Neuronal stem cell (in vitro differentiated cells): ENCODE measurements around the gene ARHGAP44.

Experiments
- DNase-seq: peaks from one replicate; pipeline ENCODE4 v3.0.0-alpha.2; 2013; ENCODE audit warnings: low spot score
- H2AFZ ChIP-seq: one replicate; pipeline ENCODE4 v1.6.1; 2013; ENCODE audit warnings: mild to moderate bottlenecking, low read length, inconsistent platforms
- H2AK5ac ChIP-seq: 2 replicates; pipeline ENCODE4 v1.6.1; 2013; ENCODE audit warnings: low read depth, mild to moderate bottlenecking, inconsistent platforms, low read length, moderate library complexity, mixed read lengths
- H2BK120ac ChIP-seq: 2 replicates; pipeline ENCODE4 v1.6.1; 2013; ENCODE audit warnings: low read depth, mild to moderate bottlenecking, inconsistent platforms, low read length, moderate library complexity, mixed read lengths
- H2BK12ac ChIP-seq: one replicate; pipeline ENCODE4 v1.6.1; 2013; ENCODE audit warnings: low read length, inconsistent platforms
- H2BK15ac ChIP-seq: 2 replicates; pipeline ENCODE4 v1.6.1; 2013; ENCODE audit warnings: mild to moderate bottlenecking, low read length, inconsistent platforms, mixed read lengths
- H2BK5ac ChIP-seq: one replicate; pipeline ENCODE4 v1.6.1; 2013; ENCODE audit warnings: inconsistent platforms, mild to moderate bottlenecking, low read length, moderate library complexity
- H3K14ac ChIP-seq: one replicate; pipeline ENCODE4 v1.6.1; 2013; ENCODE audit warnings: low read length, inconsistent platforms
- H3K18ac ChIP-seq: 2 replicates; pipeline ENCODE4 v1.6.1; 2013; ENCODE audit warnings: low read length, inconsistent platforms
- H3K23ac ChIP-seq: 2 replicates; pipeline ENCODE4 v1.6.1; 2013; ENCODE audit warnings: low read depth, mild to moderate bottlenecking, mixed read lengths, low read length, inconsistent platforms; ENCODE audit not compliant: poor library complexity
- H3K27ac ChIP-seq: replicated peaks from 3 replicates; pipeline ENCODE4 v1.5.1; 2013; ENCODE audit warnings: low read length, inconsistent platforms
- H3K27me3 ChIP-seq, 3 experiments: 2 replicates each; pipeline ENCODE4 v1.6.1; 2013; ENCODE audit warnings: low read length in 3 of 3, mild to moderate bottlenecking in 2 of 3, inconsistent platforms in 1 of 3, low read depth in 1 of 3, mixed read lengths in 1 of 3, moderate library complexity in 1 of 3; ENCODE audit not compliant: control insufficient read depth in 3 of 3, insufficient read depth in 3 of 3
- H3K36me3 ChIP-seq, 2 donors: replicated peaks in 1 of 2; 2 replicates each; pipeline ENCODE4 v1.6.1; 2013; ENCODE audit warnings: low read length in 2 of 2; ENCODE audit not compliant: control insufficient read depth in 2 of 2, insufficient read depth in 2 of 2
- H3K4ac ChIP-seq: 2 replicates; pipeline ENCODE4 v1.6.1; 2013; ENCODE audit warnings: inconsistent platforms, mild to moderate bottlenecking, low read length, moderate library complexity
- H3K4me1 ChIP-seq, 2 donors: 1 replicate in 1 of 2; 2 replicates in 1 of 2; pipeline ENCODE4 v1.6.1; 2013; ENCODE audit warnings: low read length in 2 of 2, low read depth in 1 of 2; ENCODE audit not compliant: control insufficient read depth in 2 of 2, insufficient read depth in 1 of 2
- H3K4me2 ChIP-seq: one replicate; pipeline ENCODE4 v1.6.1; 2013; ENCODE audit warnings: mild to moderate bottlenecking, low read length, inconsistent platforms; ENCODE audit not compliant: insufficient read depth, poor library complexity, severe bottlenecking
- H3K4me3 ChIP-seq, 2 donors: 2 replicates each; pipeline ENCODE4 v1.5.1; 2013; ENCODE audit warnings: low read length in 2 of 2, mild to moderate bottlenecking in 2 of 2, inconsistent platforms in 1 of 2, moderate library complexity in 1 of 2
- H3K79me1 ChIP-seq: one replicate; pipeline ENCODE4 v1.6.1; 2013; ENCODE audit warnings: low read depth, mild to moderate bottlenecking, inconsistent platforms, low read length, moderate library complexity
- H3K9ac ChIP-seq: one replicate; pipeline ENCODE4 v1.6.1; 2013; ENCODE audit warnings: mild to moderate bottlenecking, low read depth, low read length, inconsistent platforms; ENCODE audit not compliant: poor library complexity
- H3K9me3 ChIP-seq, 2 donors: replicated peaks in 1 of 2; 2 replicates each; pipeline versions ENCODE3 to v1.6.1; 2013; ENCODE audit warnings: low read length in 2 of 2, mild to moderate bottlenecking in 2 of 2, inconsistent platforms in 1 of 2, low read depth in 1 of 2, mixed read lengths in 1 of 2, moderate library complexity in 1 of 2; ENCODE audit not compliant: control insufficient read depth in 2 of 2, insufficient read depth in 1 of 2
- H4K8ac ChIP-seq: one replicate; pipeline ENCODE4 v1.6.1; 2013; ENCODE audit warnings: low read depth, mild to moderate bottlenecking, inconsistent platforms, low read length, moderate library complexity
- H4K91ac ChIP-seq: one replicate; pipeline ENCODE4 v1.6.1; 2013; ENCODE audit warnings: low read length, low read depth, mild to moderate bottlenecking, inconsistent platforms; ENCODE audit not compliant: poor library complexity
- WGBS, 2 donors: extraction: QIAGEN DNeasy Blood & Tissue Kit; methylation state at CpG; one replicate each; pipeline ENCODE4 v1.1.7; 2013; ENCODE audit warnings: missing lambda C conversion rate in 2 of 2, mixed read lengths in 1 of 2; ENCODE audit not compliant: insufficient read length in 2 of 2, insufficient replicate concordance in 1 of 2; ENCODE audit errors: extremely low coverage in 2 of 2; 5-methylcytosine and 5-hydroxymethylcytosine counted together

Gene ARHGAP44

DNA sequence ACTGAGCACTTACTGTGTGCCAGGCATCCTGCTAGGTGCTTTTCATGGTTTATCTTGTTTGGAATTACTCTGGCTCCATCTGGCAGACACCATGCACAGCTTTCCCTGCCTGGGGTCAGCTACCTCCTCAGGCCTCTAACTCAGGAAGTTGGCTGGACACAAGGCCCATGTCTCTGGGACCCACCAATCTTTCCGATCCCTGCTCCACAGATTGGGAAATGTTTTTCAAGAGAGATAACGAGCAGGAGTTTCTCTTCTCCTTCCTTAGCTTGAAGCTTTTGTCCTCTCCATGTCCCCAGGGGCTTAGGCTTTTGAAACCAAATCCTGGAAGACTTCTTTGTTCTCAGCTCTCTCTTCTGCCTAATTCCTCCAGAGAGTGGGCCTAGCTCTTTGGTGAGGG lies 240.0 kb downstream of the ARHGAP44 start:
- Histone ChIP-seq H4K91ac (no peak overlapping the region), H2AFZ (peak overlapping the region; percentile 41), H3K14ac (no peak overlapping the region), H2BK15ac (no peak overlapping the region), H4K8ac (no peak overlapping the region), H2AK5ac (no peak overlapping the region), H3K4me1 (peaks cover 0 to 2% of the 10 kb centered on the region in 2 donors), H3K23ac (no peak overlapping the region), H3K4ac (no peak overlapping the region), H3K18ac (no peak overlapping the region), H3K9ac (no peak overlapping the region), H2BK12ac (no peak overlapping the region), H2BK5ac (no peak overlapping the region), H3K4me3 (no peak overlapping the region), H3K27me3 (no peaks in the 10 kb centered on the region), H2BK120ac (no peak overlapping the region), H3K36me3 (no peaks in the 10 kb centered on the region), H3K4me2 (no peak overlapping the region), H3K79me1 (no peaks in the 10 kb centered on the region), H3K27ac (peak overlapping the region; percentile 52), H3K9me3 (no peaks in the 10 kb centered on the region)
- DNase-seq, result no peak
- no CpG with 5 or more reads among the region's 2 CpGs for WGBS, 2 donors

DNA sequence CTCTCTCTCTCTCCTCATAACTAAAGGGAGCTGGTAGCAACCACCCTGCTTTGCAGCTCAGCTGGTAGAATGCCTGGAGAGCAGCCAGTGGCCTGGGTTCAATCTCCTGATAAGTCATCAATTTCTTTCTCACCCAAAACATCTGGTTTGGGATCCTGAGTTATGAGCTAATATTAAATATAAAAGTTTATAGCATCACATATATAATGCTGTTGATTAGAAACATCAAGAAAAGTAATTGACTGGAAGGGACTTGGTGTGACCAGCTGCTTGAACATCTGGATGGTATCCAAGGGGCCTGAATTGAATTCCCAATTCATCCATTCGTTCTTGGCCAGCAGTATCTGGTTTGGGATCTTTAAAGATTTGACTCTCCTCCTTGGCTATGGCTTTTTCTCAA lies 240.8 kb downstream of the ARHGAP44 start:
- no peak overlapping the region for H2BK120ac ChIP-seq
- H4K91ac ChIP-seq, result no peak overlapping the region
- H3K4me1 ChIP-seq, result peaks cover 0 to 2% of the 10 kb centered on the region in 2 donors
- H3K27me3 ChIP-seq, result no peaks in the 10 kb centered on the region
- DNase-seq, result no peak
- WGBS, 2 donors, result no CpG with 5 or more reads among the region's 1 CpG
- H2AK5ac ChIP-seq, result no peak overlapping the region
- no peak overlapping the region for H4K8ac ChIP-seq
- no peaks in the 10 kb centered on the region for H3K9me3 ChIP-seq
- H3K79me1 ChIP-seq, result no peaks in the 10 kb centered on the region
- H3K4me2 ChIP-seq, result no peak overlapping the region
- no peak overlapping the region for H2BK12ac ChIP-seq
- no peak overlapping the region for H3K27ac ChIP-seq
- H3K36me3 ChIP-seq, result no peaks in the 10 kb centered on the region
- no peak overlapping the region for H2BK15ac ChIP-seq
- no peak overlapping the region for H3K4me3 ChIP-seq
- H3K9ac ChIP-seq, result no peak overlapping the region
- H3K14ac ChIP-seq, result no peak overlapping the region
- no peak overlapping the region for H3K18ac ChIP-seq
- H2AFZ ChIP-seq, result peak overlapping the region; percentile 41
- no peak overlapping the region for H3K23ac ChIP-seq
- no peak overlapping the region for H3K4ac ChIP-seq
- H2BK5ac ChIP-seq, result no peak overlapping the region

DNA sequence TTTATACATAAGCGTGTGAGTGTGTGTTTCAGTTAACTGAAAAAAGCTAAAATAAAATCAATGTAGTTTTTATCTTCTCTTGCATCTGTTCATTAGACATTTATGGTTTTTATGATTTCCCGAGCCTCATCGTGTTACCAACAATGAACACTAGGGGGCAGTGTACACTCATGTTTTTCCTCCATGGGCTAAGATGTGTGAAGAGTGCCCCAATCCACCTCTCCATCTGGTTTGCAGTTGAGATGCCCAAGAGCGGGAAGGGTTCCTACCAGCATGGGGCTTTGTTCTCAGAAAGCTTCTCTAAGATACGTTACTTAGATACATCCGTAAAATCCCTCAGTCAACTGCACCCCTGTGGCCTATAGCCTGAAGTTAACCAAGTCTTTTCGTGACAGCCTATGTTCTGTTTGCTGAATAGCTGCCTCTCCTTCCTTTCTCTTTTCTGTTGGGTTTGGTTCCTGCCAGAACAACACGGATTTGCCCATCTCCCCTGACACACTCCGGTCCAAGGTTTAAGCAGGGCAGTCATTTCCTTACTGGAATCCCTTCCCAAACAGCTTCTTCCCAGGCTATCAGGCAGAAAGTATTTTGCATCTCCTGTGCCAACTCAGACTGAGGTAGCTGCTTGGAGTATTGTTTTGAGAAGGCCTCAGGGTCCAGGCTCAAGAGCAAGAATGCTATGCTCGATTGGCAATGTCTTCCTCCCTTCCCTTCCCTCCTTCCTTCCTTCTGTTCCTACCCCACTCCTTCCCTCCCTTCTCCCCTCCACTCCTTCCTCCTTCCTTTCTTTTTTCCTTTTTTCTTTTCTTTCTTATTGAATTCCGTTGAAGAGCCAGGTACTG lies 241.4 kb downstream of the ARHGAP44 start:
- DNase-seq, result peak; percentile 67
- Histone ChIP-seq H3K4ac (no peak overlapping the region), H3K9me3 (no peaks in the 10 kb centered on the region), H3K9ac (no peak overlapping the region), H2BK120ac (no peak overlapping the region), H3K36me3 (no peaks in the 10 kb centered on the region), H2AK5ac (no peak overlapping the region), H4K91ac (no peak overlapping the region), H2AFZ (peak overlapping the region; percentile 27), H3K14ac (no peak overlapping the region), H3K27me3 (no peaks in the 10 kb centered on the region), H3K23ac (no peak overlapping the region), H3K4me3 (no peak overlapping the region), H2BK12ac (no peak overlapping the region), H3K18ac (no peak overlapping the region), H3K27ac (no peak overlapping the region), H3K4me1 (peaks cover 0 to 2% of the 10 kb centered on the region in 2 donors), H2BK5ac (no peak overlapping the region), H3K79me1 (no peaks in the 10 kb centered on the region), H3K4me2 (no peak overlapping the region), H4K8ac (no peak overlapping the region), H2BK15ac (no peak overlapping the region)
- no CpG with 5 or more reads among the region's 11 CpGs for WGBS, 2 donors

DNA sequence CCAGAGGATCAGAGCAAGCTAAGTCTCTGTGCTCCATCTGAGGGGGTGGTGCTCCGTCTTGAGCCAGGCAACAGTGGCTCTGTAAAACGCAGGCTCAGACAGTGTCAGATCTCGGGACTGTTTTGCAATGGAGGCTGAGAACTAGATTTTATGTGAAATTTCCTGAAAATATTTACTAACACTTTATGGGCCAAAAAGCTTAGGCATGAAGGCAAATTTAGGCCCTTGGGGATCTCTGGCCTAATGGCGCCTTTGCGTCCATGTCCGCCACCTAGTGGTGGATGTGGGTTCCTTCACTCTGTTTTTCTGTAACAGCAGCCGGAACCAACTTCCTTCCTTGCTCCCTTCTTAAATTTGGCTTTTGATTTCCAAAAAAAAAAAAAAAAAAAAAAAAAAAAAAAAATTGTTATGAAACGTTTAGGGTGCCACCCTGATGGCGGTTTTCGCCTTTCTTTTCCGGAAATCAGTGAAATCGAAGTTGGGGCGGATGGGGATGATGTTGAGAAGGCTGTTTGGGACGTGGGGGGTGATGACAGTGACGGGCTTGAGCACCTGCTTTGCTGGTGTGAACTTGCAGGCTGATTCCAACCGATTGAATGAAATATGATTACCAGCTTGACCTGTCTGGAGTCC lies 242.5 kb downstream of the ARHGAP44 start:
- H2BK5ac ChIP-seq, result no peak overlapping the region
- no peak overlapping the region for H2AK5ac ChIP-seq
- no peak overlapping the region for H4K8ac ChIP-seq
- no CpG with 5 or more reads among the region's 16 CpGs for WGBS, 2 donors
- H2BK12ac ChIP-seq, result no peak overlapping the region
- H3K18ac ChIP-seq, result no peak overlapping the region
- peak overlapping the region; percentile 58 for H2AFZ ChIP-seq
- no peak overlapping the region for H3K4ac ChIP-seq
- no peak overlapping the region for H3K14ac ChIP-seq
- no peaks in the 10 kb centered on the region for H3K27me3 ChIP-seq
- no peak overlapping the region for H3K4me3 ChIP-seq
- H2BK120ac ChIP-seq, result no peak overlapping the region
- H3K9me3 ChIP-seq, result no peaks in the 10 kb centered on the region
- no peak overlapping the region for H3K4me2 ChIP-seq
- no peak overlapping the region for H2BK15ac ChIP-seq
- H4K91ac ChIP-seq, result no peak overlapping the region
- peaks cover 0 to 2% of the 10 kb centered on the region in 2 donors for H3K4me1 ChIP-seq
- no peak overlapping the region for H3K23ac ChIP-seq
- H3K27ac ChIP-seq, result no peak overlapping the region
- no peaks in the 10 kb centered on the region for H3K79me1 ChIP-seq
- no peak for DNase-seq
- no peak overlapping the region for H3K9ac ChIP-seq
- no peaks in the 10 kb centered on the region for H3K36me3 ChIP-seq
